ENCODE results near the gene INPP5E.
"Not testable (repeated sequence)": the region's sequence is repeated elsewhere in the genome, so short reads cannot be mapped to it uniquely, and the experiment has no call there.

DNA sequence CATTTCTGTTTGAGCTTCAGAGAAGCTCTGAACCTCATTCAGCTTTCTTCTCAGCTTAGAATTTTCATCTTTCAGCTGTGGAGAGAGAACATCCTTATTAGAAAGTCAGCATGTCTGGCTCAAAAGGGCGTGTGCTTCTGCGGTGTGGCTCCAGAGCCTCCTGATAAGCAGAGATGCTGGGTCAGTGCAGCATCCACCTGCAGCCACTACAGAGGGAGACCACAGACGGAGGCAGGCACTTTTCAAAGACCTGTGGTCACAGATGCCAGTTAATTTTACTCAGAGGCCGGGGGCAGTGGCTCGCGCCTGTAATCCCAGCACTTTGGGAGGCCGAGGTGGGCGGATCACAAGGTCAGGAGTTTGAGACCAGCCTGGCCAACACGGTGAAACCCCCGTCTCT is 33.7 kb downstream of the INPP5E start:
- TF ChIP-seq, protein P1, sequence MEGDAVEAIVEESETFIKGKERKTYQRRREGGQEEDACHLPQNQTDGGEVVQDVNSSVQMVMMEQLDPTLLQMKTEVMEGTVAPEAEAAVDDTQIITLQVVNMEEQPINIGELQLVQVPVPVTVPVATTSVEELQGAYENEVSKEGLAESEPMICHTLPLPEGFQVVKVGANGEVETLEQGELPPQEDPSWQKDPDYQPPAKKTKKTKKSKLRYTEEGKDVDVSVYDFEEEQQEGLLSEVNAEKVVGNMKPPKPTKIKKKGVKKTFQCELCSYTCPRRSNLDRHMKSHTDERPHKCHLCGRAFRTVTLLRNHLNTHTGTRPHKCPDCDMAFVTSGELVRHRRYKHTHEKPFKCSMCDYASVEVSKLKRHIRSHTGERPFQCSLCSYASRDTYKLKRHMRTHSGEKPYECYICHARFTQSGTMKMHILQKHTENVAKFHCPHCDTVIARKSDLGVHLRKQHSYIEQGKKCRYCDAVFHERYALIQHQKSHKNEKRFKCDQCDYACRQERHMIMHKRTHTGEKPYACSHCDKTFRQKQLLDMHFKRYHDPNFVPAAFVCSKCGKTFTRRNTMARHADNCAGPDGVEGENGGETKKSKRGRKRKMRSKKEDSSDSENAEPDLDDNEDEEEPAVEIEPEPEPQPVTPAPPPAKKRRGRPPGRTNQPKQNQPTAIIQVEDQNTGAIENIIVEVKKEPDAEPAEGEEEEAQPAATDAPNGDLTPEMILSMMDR (IDR thresholded peaks at IDR 0.05) = not testable (repeated sequence)
- not testable (repeated sequence) for TF ChIP-seq POLR2A (IDR thresholded peaks at IDR 0.05); POLR2AphosphoS5 (IDR thresholded peaks at IDR 0.05; ENCODE audit: insufficient read depth in 1 of 2, low read depth in 1 of 2)

All from vagina (tissue), 2 donors.